DMS114 treated with DMSO at 0.1 percent for 48 hours (cell line): ENCODE data around the gene KIRREL1.
"Not testable (repeated sequence)": the region's sequence is repeated elsewhere in the genome, so short reads cannot be mapped to it uniquely, and the experiment has no call there.

Experiments used
- DNase-seq: peaks from one replicate; lab custom pipeline; 2025; ENCODE audit not compliant: unreplicated experiment; lab: John Stamatoyannopoulos, UW

Gene KIRREL1

GRCh38 chr1:158126425-158126824 is 133.0 kb downstream of the KIRREL1 start:
- no peak for DNase-seq

GRCh38 chr1:158128531-158128930 is 135.1 kb downstream of the KIRREL1 start:
- not testable (repeated sequence) for DNase-seq

- no peak for DNase-seq
These were observed 137.8 kb downstream of the KIRREL1 start for GRCh38 chr1:158131217-158131616.

- DNase-seq = no peak
These were observed 147.3 kb downstream of the KIRREL1 start for GRCh38 chr1:158140764-158141192.

- DNase-seq = no peak
These were observed 151.8 kb downstream of the KIRREL1 start for GRCh38 chr1:158145173-158145719.

- DNase-seq = no peak
These were observed 152.7 kb downstream of the KIRREL1 start for GRCh38 chr1:158146165-158146564.

GRCh38 chr1:158146739-158147138 is 153.3 kb downstream of the KIRREL1 start:
- DNase-seq = no peak

GRCh38 chr1:158147401-158147800 is 154.0 kb downstream of the KIRREL1 start:
- no peak for DNase-seq

GRCh38 chr1:158147869-158148268 is 154.4 kb downstream of the KIRREL1 start:
- no peak for DNase-seq

- DNase-seq = no peak
These were observed 155.0 kb downstream of the KIRREL1 start for GRCh38 chr1:158148468-158148867.

- DNase-seq = no peak
These were observed 155.7 kb downstream of the KIRREL1 start for GRCh38 chr1:158149175-158149574.
